ENCODE data around the gene SKAP2.

SKAP2 gene

DNA sequence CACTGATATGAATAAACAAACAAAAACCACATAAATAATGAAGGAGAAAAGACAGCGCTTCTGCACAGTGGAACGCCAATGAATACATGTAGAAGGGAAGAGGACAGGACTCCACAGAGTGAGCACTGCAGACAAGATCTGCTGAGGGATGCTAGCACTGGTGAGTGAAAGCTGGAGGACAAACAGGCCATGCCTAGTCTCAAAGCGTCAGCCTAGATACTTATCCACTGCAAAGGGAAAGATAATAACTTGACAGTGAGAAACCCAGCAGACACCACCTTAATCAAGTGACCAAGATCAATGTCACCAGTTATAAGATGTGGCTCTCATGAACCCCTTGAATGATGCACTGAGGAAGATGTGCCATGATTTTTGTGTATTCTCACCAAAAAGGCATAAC, 227.6 kb downstream of the SKAP2 start:
- H3K36me3 ChIP-seq (ENCODE audit: control insufficient read depth, insufficient read depth, low read length) = no peaks in the 10 kb centered on the region
- H3K4me3 ChIP-seq (ENCODE audit: low read depth, low read length) = no peak overlapping the region
- H3K9ac ChIP-seq = no peak overlapping the region
- H3K9me3 ChIP-seq (ENCODE audit: control insufficient read depth, low read length) = no peaks in the 10 kb centered on the region
- TF ChIP-seq, protein P1, sequence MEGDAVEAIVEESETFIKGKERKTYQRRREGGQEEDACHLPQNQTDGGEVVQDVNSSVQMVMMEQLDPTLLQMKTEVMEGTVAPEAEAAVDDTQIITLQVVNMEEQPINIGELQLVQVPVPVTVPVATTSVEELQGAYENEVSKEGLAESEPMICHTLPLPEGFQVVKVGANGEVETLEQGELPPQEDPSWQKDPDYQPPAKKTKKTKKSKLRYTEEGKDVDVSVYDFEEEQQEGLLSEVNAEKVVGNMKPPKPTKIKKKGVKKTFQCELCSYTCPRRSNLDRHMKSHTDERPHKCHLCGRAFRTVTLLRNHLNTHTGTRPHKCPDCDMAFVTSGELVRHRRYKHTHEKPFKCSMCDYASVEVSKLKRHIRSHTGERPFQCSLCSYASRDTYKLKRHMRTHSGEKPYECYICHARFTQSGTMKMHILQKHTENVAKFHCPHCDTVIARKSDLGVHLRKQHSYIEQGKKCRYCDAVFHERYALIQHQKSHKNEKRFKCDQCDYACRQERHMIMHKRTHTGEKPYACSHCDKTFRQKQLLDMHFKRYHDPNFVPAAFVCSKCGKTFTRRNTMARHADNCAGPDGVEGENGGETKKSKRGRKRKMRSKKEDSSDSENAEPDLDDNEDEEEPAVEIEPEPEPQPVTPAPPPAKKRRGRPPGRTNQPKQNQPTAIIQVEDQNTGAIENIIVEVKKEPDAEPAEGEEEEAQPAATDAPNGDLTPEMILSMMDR (IDR thresholded peaks at IDR 0.05) = no peak
- no peaks in the 10 kb centered on the region for H3K4me1 ChIP-seq
- no peaks in the 10 kb centered on the region for H3K27me3 ChIP-seq (ENCODE audit: control insufficient read depth, insufficient read depth, low read length)
- H3K27ac ChIP-seq = no peak overlapping the region
- H3K4me2 ChIP-seq (ENCODE audit: low read length) = no peak overlapping the region
- no peaks in the 10 kb centered on the region for H3K79me2 ChIP-seq
- no peak overlapping the region for H2AFZ ChIP-seq

DNA sequence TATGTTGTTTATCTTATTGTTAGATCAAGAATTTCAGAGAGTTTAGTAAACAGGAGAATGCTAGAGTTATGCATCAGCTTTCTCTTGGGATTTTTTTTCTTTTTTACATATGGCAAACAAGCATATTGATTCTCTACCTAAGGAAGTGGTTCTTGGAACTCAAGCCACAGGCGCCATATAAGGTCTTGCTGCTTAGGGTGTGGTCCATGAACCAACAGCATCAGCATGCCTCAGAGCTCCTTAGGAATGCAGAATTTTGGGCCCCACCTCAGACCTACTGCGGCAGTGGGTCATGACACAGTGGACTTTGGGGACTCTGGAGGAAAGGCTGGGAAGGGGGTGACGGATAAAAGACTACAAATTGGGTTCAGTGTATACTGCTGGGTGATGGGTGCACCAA, 230.8 kb downstream of the SKAP2 start:
- no peaks in the 10 kb centered on the region for H3K4me1 ChIP-seq
- H3K4me2 ChIP-seq (ENCODE audit: low read length) = no peak overlapping the region
- no peaks in the 10 kb centered on the region for H3K9me3 ChIP-seq (ENCODE audit: control insufficient read depth, low read length)
- H3K27me3 ChIP-seq (ENCODE audit: control insufficient read depth, insufficient read depth, low read length) = no peaks in the 10 kb centered on the region
- no peak overlapping the region for H3K9ac ChIP-seq
- no peak overlapping the region for H3K27ac ChIP-seq
- no peaks in the 10 kb centered on the region for H3K36me3 ChIP-seq (ENCODE audit: control insufficient read depth, insufficient read depth, low read length)
- no peak overlapping the region for H2AFZ ChIP-seq
- no peak overlapping the region for H3K4me3 ChIP-seq (ENCODE audit: low read depth, low read length)
- H3K79me2 ChIP-seq = no peaks in the 10 kb centered on the region
- TF ChIP-seq, protein P1 (IDR thresholded peaks at IDR 0.05) = no peak

DNA sequence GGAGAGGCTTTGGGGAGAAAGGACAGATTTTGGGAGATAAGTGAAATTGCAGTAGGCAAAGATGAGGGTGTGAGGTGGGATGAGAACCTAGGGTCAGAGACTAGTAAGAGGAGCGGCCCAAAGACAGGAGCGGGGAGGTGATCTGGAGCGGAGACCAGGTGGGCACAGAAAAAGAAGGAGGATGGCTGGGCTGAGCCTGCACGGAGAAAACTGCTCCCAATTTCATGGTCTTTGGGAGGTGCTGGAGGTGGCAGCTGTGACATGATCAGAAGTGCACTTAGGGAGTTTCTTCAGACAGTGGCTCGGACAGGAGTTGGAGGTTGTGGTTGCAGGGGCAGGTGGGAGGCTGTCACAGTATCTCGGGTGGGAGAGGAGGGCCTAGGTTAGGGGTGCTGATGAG, 232.8 kb downstream of the SKAP2 start:
- Histone ChIP-seq H3K4me3 (ENCODE audit: low read depth, low read length) (no peak overlapping the region), H3K4me2 (ENCODE audit: low read length) (no peak overlapping the region), H3K36me3 (ENCODE audit: control insufficient read depth, insufficient read depth, low read length) (no peaks in the 10 kb centered on the region), H3K79me2 (no peaks in the 10 kb centered on the region), H3K9ac (no peak overlapping the region), H3K27ac (no peak overlapping the region), H3K9me3 (ENCODE audit: control insufficient read depth, low read length) (no peaks in the 10 kb centered on the region), H3K27me3 (ENCODE audit: control insufficient read depth, insufficient read depth, low read length) (no peaks in the 10 kb centered on the region), H2AFZ (no peak overlapping the region), H3K4me1 (no peaks in the 10 kb centered on the region)
- TF ChIP-seq, protein P1 (IDR thresholded peaks at IDR 0.05) = no peak

DNA sequence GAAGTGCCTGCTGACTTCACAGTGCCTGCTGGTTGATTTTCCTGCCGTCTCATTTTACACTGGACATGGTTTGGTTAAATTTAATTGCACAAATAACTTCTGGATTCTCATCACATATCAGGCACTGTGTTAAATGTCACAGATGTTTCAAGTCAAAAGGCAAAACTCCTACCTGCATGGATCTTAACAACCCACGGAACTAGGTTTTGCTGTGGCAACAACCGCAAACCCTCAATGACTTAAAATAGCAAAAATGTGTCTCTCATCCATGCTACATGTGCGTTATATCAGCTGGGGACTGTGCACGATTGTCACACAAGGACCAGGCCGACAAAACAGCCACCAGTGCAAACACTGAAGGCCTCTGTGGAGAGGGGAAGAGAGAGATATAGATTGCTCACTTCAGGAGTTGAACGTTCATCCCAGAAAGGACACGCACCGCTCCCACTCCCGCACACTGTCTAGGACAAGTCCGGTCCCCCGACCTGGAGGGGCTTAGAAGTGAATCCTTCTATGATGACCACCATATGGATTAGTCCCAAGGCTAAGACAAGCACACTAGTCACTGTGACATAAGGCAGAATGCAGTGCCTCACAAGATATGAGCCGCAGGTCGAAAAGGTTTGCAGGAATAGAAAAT, 233.3 kb downstream of the SKAP2 start:
- Histone ChIP-seq H3K4me2 (ENCODE audit: low read length) (no peak overlapping the region), H3K36me3 (ENCODE audit: control insufficient read depth, insufficient read depth, low read length) (no peaks in the 10 kb centered on the region), H2AFZ (no peak overlapping the region), H3K27ac (no peak overlapping the region), H3K9me3 (ENCODE audit: control insufficient read depth, low read length) (no peaks in the 10 kb centered on the region), H3K4me3 (ENCODE audit: low read depth, low read length) (no peak overlapping the region), H3K27me3 (ENCODE audit: control insufficient read depth, insufficient read depth, low read length) (no peaks in the 10 kb centered on the region), H3K79me2 (no peaks in the 10 kb centered on the region), H3K9ac (no peak overlapping the region), H3K4me1 (no peaks in the 10 kb centered on the region)
- TF ChIP-seq, protein P1 (IDR thresholded peaks at IDR 0.05) = no peak

DNA sequence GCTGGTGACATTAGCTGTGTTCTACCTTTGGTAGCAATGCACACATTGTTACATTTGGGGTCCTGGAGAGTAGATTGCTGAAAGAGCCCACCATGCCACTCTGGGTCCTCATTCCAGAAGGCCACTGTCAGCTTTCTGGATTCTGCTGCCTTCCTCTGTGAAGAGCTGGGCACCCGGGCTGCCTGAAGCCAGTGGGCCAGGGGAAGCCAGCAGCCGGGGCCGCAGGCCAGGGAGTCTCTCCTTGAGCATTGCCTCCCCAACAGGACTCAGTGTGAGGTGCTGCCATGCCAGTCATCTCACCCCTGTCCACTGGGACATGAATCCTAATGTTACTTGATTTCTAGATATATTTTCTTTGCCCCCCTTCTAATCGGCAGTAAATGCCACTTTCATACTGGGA, 234.0 kb downstream of the SKAP2 start:
- TF ChIP-seq, protein P1 (IDR thresholded peaks at IDR 0.05) = no peak
- Histone ChIP-seq H3K27me3 (ENCODE audit: control insufficient read depth, insufficient read depth, low read length) (no peaks in the 10 kb centered on the region), H3K9ac (no peak overlapping the region), H3K27ac (no peak overlapping the region), H3K4me3 (ENCODE audit: low read depth, low read length) (no peak overlapping the region), H3K79me2 (no peaks in the 10 kb centered on the region), H3K4me1 (no peaks in the 10 kb centered on the region), H3K4me2 (ENCODE audit: low read length) (no peak overlapping the region), H3K36me3 (ENCODE audit: control insufficient read depth, insufficient read depth, low read length) (no peaks in the 10 kb centered on the region), H3K9me3 (ENCODE audit: control insufficient read depth, low read length) (no peaks in the 10 kb centered on the region), H2AFZ (no peak overlapping the region)

Measured in parathyroid adenoma (tissue), 2 donors.